ENCODE measurements around the gene GPR32.

The GPR32 gene

DNA sequence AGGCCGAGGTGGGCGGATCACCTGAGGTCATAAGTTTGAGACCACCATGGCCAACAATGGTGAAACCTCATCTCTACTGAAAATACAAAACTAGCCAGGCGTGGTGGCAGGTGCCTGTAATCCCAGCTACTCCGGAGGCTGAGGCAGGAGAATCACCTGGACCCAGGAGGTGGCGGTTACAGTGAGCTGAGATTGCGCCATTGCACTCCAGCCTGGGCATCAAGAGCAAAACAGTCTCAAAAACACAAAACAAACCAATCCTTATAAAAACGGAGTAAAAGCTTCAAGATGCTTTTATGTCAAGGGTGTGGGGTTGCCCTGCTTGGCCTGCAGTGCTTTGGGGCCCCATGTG is 27.1 kb downstream of the GPR32 start:
- H3K4me3 ChIP-seq (ENCODE audit: low read depth, low read length) = no peak overlapping the region
- peaks cover 31 to 70% of the 10 kb centered on the region in 2 experiments for H3K36me3 ChIP-seq (ENCODE audit: control insufficient read depth in 2 of 2, insufficient read depth in 1 of 2, low read length in 2 of 2)
- no peaks in the 10 kb centered on the region for H3K9me3 ChIP-seq (ENCODE audit: control insufficient read depth, insufficient read depth, low read depth, low read length)
- TF ChIP-seq ZBTB7A (tag by site-specific recombination; IDR thresholded peaks at IDR 0.05; ENCODE audit: low read depth) (no peak), ZNF394 (tag by site-specific recombination; IDR thresholded peaks at IDR 0.05; ENCODE audit: borderline replicate concordance) (peak; percentile 48; the same call in 1 of the 2 replicates), OSR2 (tag by site-specific recombination; IDR thresholded peaks at IDR 0.05) (0 out of 2 replicates have a peak, but pooled peaks have one; percentile 3), ZNF626 (tag by site-specific recombination; IDR thresholded peaks at IDR 0.05) (no peak), ZEB2 (tag by site-specific recombination; IDR thresholded peaks at IDR 0.05) (peak; percentile 71)
- ChIA-PET POLR2A (interaction anchor here (0.5 to 1.9 kb wide), 3 partner anchors 9 to 478 kb away, joined by 3 to 4 read pairs (median 3); no protein-coding TSS in a partner anchor), CTCF (interaction anchor here (0.6 to 9.4 kb wide), 4 partner anchors 46 to 260 kb away, joined by 3 to 79 read pairs (median 4); no protein-coding TSS in a partner anchor)
- peaks cover 9% of the 10 kb centered on the region for H3K4me1 ChIP-seq (ENCODE audit: control insufficient read depth, insufficient read depth, low read length)
- no peak overlapping the region for H3K27ac ChIP-seq (ENCODE audit: extremely low read depth, low read depth, low read length)

DNA sequence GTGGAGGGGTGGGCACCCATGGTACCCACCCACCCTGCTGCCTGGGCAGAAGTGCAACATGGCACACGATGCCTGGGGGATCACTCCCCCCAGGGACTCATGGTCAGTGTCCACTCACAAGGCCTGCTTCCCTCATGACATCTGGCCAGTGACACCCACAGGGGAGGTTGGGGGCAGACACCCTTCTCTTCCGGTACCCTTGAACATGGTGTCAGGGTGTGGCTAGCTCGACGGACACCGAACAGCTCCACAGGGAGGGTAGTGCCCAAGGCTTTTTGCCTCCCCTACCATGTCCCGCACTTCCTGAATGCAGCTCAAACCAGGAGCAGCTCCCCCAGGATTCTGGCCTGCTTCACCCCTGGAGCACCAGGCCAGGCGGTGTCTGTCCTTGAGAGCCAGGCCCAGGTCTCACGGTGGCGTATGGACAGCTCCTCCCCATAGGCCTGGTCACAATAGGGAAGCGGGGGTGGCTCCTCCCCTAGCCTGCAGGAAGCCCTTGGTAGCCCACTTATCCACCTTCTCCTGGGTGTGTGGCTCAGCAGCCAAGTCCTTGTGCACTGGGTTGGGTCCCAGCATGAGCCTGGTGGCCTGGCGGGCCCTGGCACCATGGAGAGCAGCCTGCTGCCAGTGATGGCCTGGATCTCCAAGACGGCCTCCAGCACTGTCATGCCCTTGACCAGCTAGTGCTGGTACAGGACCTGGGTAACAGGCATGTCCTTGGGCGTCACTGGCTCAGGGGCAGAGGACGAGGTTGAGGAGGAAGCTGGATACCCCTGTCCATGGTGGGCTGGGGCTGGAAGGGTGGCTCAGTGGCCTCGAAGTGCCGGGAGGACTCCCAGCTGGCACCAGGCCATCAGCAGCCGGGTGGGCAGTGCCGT is 27.8 kb downstream of the GPR32 start:
- POLR2A ChIA-PET = interaction anchor here (0.5 to 1.1 kb wide), 4 partner anchors 73 to 479 kb away, joined by 3 read pairs; partner anchors contain the start of gene POLD1
- no peaks in the 10 kb centered on the region for H3K9me3 ChIP-seq (ENCODE audit: control insufficient read depth, insufficient read depth, low read depth, low read length)
- TF ChIP-seq, protein P1, sequence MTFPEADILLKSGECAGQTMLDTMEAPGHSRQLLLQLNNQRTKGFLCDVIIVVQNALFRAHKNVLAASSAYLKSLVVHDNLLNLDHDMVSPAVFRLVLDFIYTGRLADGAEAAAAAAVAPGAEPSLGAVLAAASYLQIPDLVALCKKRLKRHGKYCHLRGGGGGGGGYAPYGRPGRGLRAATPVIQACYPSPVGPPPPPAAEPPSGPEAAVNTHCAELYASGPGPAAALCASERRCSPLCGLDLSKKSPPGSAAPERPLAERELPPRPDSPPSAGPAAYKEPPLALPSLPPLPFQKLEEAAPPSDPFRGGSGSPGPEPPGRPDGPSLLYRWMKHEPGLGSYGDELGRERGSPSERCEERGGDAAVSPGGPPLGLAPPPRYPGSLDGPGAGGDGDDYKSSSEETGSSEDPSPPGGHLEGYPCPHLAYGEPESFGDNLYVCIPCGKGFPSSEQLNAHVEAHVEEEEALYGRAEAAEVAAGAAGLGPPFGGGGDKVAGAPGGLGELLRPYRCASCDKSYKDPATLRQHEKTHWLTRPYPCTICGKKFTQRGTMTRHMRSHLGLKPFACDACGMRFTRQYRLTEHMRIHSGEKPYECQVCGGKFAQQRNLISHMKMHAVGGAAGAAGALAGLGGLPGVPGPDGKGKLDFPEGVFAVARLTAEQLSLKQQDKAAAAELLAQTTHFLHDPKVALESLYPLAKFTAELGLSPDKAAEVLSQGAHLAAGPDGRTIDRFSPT (tag by site-specific recombination; IDR thresholded peaks at IDR 0.05) = peak; percentile 81
- TF ChIP-seq ZNF112 (tag by site-specific recombination; IDR thresholded peaks at IDR 0.05) (no peak), ZNF138 (tag by site-specific recombination; IDR thresholded peaks at IDR 0.05; ENCODE audit: borderline replicate concordance) (no peak), ZNF37A (tag by site-specific recombination; IDR thresholded peaks at IDR 0.05) (no peak), ZNF664 (tag by site-specific recombination; IDR thresholded peaks at IDR 0.05) (no peak), ZNF239 (tag by site-specific recombination; IDR thresholded peaks at IDR 0.05) (no peak), TRIM28 (IDR thresholded peaks at IDR 0.05; ENCODE audit: borderline replicate concordance, low read length) (no peak), ZNF785 (tag by site-specific recombination; IDR thresholded peaks at IDR 0.05) (no peak), BCL11B (tag by site-specific recombination; IDR thresholded peaks at IDR 0.05; ENCODE audit: low read depth) (no peak), ZNF302 (tag by site-specific recombination; IDR thresholded peaks at IDR 0.05; ENCODE audit: low read depth) (no peak), ZNF292 (tag by site-specific recombination; IDR thresholded peaks at IDR 0.05; ENCODE audit: borderline replicate concordance, low read depth) (no peak), ZNF433 (tag by site-specific recombination; IDR thresholded peaks at IDR 0.05; ENCODE audit: low read depth) (no peak), SP2 (tag by site-specific recombination; IDR thresholded peaks at IDR 0.05) (no peak), ZIC2 (tag by site-specific recombination; IDR thresholded peaks at IDR 0.05) (peak; percentile 98), ZNF48 (tag by site-specific recombination; IDR thresholded peaks at IDR 0.05) (no peak), GLIS2 (tag by site-specific recombination; IDR thresholded peaks at IDR 0.05) (peak; percentile 17; the same call in 1 of the 2 replicates), ZNF157 (tag by site-specific recombination; IDR thresholded peaks at IDR 0.05) (no peak), ZFP41 (tag by site-specific recombination; IDR thresholded peaks at IDR 0.05; ENCODE audit: borderline replicate concordance) (no peak)
- TF ChIP-seq, protein P2, sequence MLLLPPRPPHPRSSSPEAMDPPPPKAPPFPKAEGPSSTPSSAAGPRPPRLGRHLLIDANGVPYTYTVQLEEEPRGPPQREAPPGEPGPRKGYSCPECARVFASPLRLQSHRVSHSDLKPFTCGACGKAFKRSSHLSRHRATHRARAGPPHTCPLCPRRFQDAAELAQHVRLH (tag by site-specific recombination; IDR thresholded peaks at IDR 0.05) = no peak
- TF ChIP-seq, protein P3, sequence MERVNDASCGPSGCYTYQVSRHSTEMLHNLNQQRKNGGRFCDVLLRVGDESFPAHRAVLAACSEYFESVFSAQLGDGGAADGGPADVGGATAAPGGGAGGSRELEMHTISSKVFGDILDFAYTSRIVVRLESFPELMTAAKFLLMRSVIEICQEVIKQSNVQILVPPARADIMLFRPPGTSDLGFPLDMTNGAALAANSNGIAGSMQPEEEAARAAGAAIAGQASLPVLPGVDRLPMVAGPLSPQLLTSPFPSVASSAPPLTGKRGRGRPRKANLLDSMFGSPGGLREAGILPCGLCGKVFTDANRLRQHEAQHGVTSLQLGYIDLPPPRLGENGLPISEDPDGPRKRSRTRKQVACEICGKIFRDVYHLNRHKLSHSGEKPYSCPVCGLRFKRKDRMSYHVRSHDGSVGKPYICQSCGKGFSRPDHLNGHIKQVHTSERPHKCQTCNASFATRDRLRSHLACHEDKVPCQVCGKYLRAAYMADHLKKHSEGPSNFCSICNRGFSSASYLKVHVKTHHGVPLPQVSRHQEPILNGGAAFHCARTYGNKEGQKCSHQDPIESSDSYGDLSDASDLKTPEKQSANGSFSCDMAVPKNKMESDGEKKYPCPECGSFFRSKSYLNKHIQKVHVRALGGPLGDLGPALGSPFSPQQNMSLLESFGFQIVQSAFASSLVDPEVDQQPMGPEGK (tag by site-specific recombination; IDR thresholded peaks at IDR 0.05) = peak; percentile 26; the same call in 1 of the 2 replicates
- TF ChIP-seq, protein P4, sequence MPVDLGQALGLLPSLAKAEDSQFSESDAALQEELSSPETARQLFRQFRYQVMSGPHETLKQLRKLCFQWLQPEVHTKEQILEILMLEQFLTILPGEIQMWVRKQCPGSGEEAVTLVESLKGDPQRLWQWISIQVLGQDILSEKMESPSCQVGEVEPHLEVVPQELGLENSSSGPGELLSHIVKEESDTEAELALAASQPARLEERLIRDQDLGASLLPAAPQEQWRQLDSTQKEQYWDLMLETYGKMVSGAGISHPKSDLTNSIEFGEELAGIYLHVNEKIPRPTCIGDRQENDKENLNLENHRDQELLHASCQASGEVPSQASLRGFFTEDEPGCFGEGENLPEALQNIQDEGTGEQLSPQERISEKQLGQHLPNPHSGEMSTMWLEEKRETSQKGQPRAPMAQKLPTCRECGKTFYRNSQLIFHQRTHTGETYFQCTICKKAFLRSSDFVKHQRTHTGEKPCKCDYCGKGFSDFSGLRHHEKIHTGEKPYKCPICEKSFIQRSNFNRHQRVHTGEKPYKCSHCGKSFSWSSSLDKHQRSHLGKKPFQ (tag by site-specific recombination; IDR thresholded peaks at IDR 0.05) = no peak
- TF ChIP-seq, protein P5, sequence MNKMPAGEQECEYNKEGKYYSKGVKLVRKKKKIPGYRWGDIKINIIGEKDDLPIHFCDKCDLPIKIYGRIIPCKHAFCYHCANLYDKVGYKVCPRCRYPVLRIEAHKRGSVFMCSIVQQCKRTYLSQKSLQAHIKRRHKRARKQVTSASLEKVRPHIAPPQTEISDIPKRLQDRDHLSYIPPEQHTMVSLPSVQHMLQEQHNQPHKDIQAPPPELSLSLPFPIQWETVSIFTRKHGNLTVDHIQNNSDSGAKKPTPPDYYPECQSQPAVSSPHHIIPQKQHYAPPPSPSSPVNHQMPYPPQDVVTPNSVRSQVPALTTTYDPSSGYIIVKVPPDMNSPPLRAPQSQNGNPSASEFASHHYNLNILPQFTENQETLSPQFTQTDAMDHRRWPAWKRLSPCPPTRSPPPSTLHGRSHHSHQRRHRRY (tag by site-specific recombination; IDR thresholded peaks at IDR 0.05) = no peak

More for the DNA sequence above, 27.8 kb downstream of the GPR32 start:
- Histone ChIP-seq H3K4me3 (ENCODE audit: low read depth, low read length) (no peak overlapping the region), H3K27ac (ENCODE audit: extremely low read depth, low read depth, low read length) (no peak overlapping the region; the same call in 1 of the 2 replicates), H3K4me1 (ENCODE audit: control insufficient read depth, insufficient read depth, low read length) (peaks cover 15% of the 10 kb centered on the region), H3K36me3 (ENCODE audit: control insufficient read depth in 2 of 2, insufficient read depth in 1 of 2, low read length in 2 of 2) (peaks cover 34 to 76% of the 10 kb centered on the region in 2 experiments)
- CTCF ChIA-PET = interaction anchor here (0.6 to 9.4 kb wide), 3 partner anchors 46 to 123 kb away, joined by 3 to 79 read pairs (median 4); no protein-coding TSS in a partner anchor
